T-helper 22 cell (primary cell): ENCODE measurements around the gene ECE1.
"Not testable (repeated sequence)": the region's sequence is repeated elsewhere in the genome, so short reads cannot be mapped to it uniquely, and the experiment has no call there.

Experiments used
- DNase-seq: peaks from one replicate; pipeline ENCODE4 v3.0.0-alpha.2; 2020; ENCODE audit warnings: low read depth

Gene ECE1

GRCh38 chr1:21219674-21220073 is 70.6 kb downstream of the ECE1 start:
- no peak for DNase-seq

GRCh38 chr1:21217812-21218596 is 72.3 kb downstream of the ECE1 start:
- DNase-seq, result no peak

DNA sequence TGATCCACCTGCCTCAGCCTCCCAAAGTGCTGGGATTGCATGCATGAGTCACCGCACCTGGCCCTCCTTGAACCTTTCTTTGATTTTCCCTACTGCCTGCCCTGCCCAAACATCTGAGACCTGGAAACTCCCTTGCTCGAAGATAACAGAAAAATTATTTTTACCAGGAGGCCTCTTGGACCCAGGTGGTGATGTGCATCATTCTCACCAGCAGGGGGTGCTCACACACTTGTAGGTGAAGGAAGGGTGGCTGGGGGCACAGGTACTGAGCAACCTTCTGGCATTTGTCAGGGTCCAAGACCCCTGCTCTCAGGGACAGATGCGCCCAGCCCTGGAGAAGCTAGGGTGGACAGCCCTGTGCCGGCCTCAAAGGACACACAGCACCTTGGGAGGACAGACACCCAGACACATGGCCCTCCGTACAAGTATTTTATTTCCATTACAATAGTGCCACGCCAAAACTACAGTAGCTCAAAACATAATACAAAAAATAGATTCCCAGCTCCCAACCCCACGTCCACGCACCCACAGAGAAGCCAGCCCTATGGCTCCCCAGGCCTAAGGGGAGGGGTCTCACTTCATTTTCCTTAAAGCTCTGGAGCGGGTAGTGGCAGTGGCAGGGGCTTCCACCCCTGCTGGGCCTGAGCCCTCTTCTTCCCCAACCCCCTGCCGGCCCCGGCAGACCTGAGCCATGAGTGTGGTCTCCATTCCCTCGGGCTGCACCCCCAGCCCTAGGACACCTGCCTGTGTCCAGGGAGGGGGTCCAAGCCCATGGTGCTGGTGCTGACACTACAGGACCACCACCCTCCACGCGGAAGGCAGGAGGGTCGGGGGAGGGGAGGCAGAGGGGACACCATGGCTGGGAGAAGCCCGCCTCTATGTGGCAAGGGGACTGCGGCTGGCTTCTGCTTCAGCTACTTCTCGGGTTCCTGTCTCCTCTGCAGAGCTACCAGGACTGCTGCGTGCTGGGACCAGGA is 73.1 kb downstream of the ECE1 start:
- DNase-seq, result peak; percentile 9

- no peak for DNase-seq
Observed at GRCh38 chr1:21212126-21212525, 78.1 kb downstream of the ECE1 start.

DNA sequence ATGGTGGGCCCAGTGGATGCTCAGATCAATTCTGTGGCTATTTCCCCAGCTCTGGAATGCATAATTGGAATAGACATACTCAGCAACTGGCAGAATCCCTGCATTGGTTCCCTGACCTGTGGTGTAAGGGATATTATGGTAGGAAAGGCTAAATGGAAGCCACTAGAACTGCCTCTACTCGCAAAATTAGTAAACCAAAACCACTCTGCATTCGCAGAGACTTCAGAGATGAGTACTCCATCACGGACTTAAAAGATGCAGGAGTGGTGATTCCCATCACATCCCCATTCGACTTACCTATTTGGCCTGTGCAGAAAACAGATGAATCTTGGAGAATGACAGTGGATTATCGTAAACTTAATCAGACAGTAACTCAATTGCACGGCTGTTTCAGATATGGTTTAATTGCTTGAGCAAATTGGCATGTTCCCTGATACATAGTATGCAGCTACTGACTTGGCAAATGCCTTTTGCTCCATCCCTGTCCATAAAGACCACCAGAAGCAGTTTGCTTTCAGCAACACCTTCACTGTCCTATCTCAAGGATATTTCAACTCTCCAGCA is 82.0 kb downstream of the ECE1 start:
- not testable (repeated sequence) for DNase-seq

- no peak for DNase-seq
Observed at GRCh38 chr1:21206117-21206516, 84.1 kb downstream of the ECE1 start.

GRCh38 chr1:21205416-21205815 is 84.8 kb downstream of the ECE1 start:
- no peak for DNase-seq

- DNase-seq, result no peak
Observed at GRCh38 chr1:21201650-21202049, 88.6 kb downstream of the ECE1 start.

- DNase-seq, result not testable (repeated sequence)
Observed at GRCh38 chr1:21201238-21201637, 89.0 kb downstream of the ECE1 start.

DNA sequence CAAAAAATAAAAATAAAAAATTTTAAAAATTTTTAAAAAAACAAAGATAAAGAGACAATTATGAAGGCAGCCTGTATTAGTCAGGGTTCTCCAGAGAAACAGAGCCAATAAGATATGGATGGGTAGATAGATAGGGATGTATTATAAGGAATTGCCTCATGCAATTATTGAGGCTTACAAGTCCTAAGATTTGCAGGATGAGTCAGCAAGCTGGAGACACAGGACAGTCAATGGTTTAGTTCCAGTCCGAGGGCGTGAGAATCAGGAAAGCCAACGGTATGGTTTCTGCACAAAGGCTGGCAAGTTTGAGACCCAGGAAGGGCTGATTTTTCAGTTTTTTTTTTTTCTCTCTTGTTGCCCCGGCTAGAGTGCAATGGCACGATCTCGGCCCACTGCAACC is 89.5 kb downstream of the ECE1 start:
- DNase-seq, result no peak

DNA sequence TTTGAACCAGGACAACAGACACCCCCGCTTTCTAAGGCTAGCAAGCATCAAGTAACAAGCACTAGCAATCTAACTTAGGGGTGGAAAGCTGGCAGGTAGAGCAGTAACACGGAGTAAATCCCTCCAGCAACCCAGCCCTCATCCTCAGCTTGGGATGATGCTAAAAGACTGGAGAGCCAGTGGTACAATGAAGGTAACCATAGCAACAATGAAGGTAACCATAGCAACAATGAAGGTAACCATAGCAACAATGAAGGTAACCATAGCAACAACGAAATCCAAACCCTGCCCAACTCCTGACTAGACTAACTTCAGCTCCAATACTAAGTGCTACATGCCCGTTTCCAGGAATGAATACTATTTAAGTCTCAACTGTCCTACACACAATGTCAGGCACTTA is 91.3 kb downstream of the ECE1 start:
- DNase-seq, result no peak

GRCh38 chr1:21192871-21193270 is 97.4 kb downstream of the ECE1 start:
- DNase-seq, result no peak

GRCh38 chr1:21192284-21192683 is 98.0 kb downstream of the ECE1 start:
- no peak for DNase-seq

GRCh38 chr1:21190771-21191170 is 99.5 kb downstream of the ECE1 start:
- not testable (repeated sequence) for DNase-seq

DNA sequence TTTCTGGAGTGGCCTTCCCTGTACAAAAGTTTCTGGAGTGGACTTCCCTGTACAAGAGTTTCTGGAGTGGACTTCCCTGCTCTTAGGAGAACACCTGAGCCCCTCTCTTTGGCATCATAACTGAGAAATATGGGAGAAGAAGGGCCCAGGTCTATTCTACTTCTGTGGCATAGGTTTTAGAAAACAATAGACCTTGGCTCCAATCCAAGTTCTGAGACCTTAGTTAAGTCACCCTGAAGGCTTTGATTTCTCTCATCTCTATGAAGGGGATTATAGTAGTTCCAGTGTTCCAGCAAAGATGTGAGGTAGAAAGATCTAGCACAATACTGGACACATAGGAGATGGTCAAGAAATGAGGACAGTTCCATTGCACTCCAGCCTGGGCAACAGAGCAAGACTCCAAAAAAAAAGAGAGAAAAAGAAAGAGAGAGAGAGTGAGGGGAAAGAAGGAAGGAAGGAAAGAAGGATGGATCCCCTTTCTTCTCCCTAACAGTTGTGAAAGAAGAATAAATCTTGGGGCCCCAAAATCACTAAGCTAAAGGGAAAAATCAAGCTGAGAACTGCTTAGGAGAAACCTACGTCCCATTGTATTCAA is 100.3 kb downstream of the ECE1 start:
- no peak for DNase-seq

- no peak for DNase-seq
Observed at GRCh38 chr1:21189421-21189820, 100.8 kb downstream of the ECE1 start.

DNA sequence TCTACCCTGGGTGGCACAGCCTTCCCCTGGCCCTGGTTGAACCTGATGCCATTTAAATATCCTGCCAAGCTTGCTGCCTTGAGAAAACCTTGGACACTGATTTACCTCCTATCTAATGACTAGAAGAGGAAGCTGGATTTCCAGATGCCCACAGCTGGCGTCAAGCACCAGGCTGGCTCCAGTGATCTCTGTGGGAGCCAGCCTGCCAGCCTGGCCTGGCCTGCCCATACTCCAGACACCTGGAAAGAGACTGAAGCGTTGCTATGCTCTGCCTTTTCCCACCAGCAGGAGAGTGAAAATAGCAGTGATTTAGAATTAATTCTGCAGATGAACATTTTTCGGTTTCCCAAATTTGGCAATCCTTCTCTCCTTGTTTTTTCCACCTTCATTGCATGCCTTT is 102.0 kb downstream of the ECE1 start:
- no peak for DNase-seq

- no peak for DNase-seq
Observed at GRCh38 chr1:21185221-21185731, 105.0 kb downstream of the ECE1 start.

GRCh38 chr1:21184276-21184675 is 106.0 kb downstream of the ECE1 start:
- no peak for DNase-seq

DNA sequence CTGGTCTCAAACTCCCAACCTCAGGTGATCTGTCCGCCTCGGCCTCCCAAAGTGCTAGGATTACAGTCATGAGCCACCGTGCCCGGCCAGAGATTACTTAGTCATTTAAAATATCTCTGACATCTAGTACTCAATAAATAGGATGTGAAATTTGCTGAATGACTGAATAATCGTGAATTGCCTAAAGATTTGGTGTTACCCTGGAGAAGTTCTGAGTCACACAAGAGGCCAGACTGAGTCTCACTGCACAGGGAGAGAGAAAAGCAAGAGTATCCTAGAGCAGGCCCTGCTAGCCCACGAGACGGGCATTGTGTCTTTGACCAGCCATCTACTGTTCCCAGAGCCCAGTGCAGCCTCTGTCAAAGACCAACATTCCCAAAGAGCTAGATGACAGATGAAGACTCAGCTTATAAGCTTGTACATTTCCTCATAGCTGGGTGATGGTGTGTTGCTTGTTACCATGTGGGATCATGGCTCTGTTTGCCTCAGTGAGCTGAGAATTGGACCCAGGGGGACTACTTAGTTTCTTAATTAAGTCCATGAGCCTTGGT is 108.0 kb downstream of the ECE1 start:
- DNase-seq, result no peak

- DNase-seq, result not testable (repeated sequence)
Observed at GRCh38 chr1:21178271-21178670, 112.0 kb downstream of the ECE1 start.
